ENCODE measurements around the gene ZNF23. TPM values are rescaled to one million over a fixed set of nuclear protein-coding genes. Genes with fewer than 3 reads are reported as not detected.

The ZNF23 gene
- total RNA-seq, 4 donors from 2014 or later, result 5.9 to 13.8 (median 9.5) TPM

DNA sequence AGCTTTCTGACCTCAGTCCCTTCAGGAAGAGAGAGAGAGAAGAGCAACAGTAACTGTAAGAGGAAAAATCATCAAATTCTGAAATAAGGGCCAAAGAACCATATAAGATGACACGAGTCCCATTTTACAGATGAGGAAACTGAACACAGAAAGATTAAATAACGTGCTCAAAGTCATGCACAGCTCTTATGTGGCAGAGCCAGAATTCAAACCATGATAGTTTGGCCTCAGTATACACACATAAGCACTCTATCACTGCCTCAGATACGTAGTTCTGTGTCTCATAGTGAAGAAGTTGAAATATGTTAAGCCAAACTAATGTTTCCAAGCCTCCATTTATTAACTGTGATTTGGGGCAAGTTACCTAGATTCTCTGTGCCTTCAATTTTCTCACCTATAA lies 29.0 kb upstream of the ZNF23 start:
- H3K4me1 ChIP-seq, result no peaks in the 10 kb centered on the region
- no peak overlapping the region for H3K27ac ChIP-seq
- no peaks in the 10 kb centered on the region for H3K27me3 ChIP-seq
- no peak for TF ChIP-seq POLR2A (IDR thresholded peaks at IDR 0.05)
- TF ChIP-seq, protein P1, sequence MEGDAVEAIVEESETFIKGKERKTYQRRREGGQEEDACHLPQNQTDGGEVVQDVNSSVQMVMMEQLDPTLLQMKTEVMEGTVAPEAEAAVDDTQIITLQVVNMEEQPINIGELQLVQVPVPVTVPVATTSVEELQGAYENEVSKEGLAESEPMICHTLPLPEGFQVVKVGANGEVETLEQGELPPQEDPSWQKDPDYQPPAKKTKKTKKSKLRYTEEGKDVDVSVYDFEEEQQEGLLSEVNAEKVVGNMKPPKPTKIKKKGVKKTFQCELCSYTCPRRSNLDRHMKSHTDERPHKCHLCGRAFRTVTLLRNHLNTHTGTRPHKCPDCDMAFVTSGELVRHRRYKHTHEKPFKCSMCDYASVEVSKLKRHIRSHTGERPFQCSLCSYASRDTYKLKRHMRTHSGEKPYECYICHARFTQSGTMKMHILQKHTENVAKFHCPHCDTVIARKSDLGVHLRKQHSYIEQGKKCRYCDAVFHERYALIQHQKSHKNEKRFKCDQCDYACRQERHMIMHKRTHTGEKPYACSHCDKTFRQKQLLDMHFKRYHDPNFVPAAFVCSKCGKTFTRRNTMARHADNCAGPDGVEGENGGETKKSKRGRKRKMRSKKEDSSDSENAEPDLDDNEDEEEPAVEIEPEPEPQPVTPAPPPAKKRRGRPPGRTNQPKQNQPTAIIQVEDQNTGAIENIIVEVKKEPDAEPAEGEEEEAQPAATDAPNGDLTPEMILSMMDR (IDR thresholded peaks at IDR 0.05), result no peak
- H3K4me3 ChIP-seq (replicated peaks in 1 of 3), result no peak overlapping the region
- no peaks in the 10 kb centered on the region for H3K9me3 ChIP-seq
- 65 to 73% methylated on average over 3 of the region's 3 CpGs for WGBS, 2 donors
- intact Hi-C loops (cut with DNase I), result loop anchor here (5.0 kb wide), 1 partner anchor 39 kb away; no protein-coding TSS in a partner anchor
- DNase-seq, result no peak
- H3K36me3 ChIP-seq, result no peaks in the 10 kb centered on the region

DNA sequence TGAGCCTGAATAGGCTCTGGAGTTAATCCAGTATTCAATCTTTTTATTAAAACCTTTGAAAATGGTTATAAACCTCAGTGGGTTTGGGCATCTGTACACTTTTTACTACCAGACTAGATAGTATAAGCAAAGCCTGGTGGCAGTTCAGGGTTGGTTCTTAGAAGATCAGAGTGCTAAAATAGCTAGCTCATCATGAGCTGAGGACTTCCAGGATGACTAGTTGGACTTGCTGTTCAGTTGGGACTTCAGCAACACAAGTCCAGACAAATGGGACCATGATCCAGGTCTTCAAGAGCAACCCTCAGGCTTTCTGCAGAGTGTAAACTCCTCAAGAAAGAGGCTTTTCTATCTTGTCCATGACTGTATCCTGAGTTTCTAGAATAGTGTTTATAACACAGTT lies 28.3 kb upstream of the ZNF23 start:
- Histone ChIP-seq H3K27ac (no peak overlapping the region), H3K27me3 (no peaks in the 10 kb centered on the region), H3K4me3 (replicated peaks in 1 of 3) (no peak overlapping the region), H3K4me1 (no peaks in the 10 kb centered on the region), H3K36me3 (no peaks in the 10 kb centered on the region), H3K9me3 (no peaks in the 10 kb centered on the region)
- DNase-seq, result no peak
- intact Hi-C loops (cut with DNase I), result loop anchor here (5.0 kb wide), 1 partner anchor 38 kb away; no protein-coding TSS in a partner anchor
- TF ChIP-seq, protein P1 (IDR thresholded peaks at IDR 0.05), result no peak
- no peak for TF ChIP-seq POLR2A (IDR thresholded peaks at IDR 0.05)

DNA sequence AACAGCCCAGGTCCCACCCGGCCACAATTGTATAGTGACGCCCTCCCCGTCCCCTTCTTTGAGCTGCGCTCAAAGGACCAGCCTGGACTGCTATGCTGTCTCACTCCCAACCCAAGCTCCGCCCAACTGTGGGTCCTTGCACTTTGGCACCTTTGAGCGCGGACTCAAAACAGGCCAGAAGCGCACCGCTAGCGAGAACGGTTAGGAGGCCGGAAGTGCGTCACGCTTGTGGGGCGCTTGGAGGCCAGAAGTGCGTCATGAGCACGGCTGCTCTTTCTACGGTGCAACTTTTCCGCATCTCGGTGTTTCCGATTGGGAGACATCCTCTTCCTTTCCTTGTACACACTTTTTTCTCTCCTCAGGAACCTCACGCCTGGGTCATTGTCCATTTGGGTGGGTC lies 27.1 kb upstream of the ZNF23 start, which contains the start of gene ZNF19:
ZNF19 (minus strand) TSS at position 203 of the 400 bp plus-strand sequence. CDS start 7,210 bp downstream, outside the sequence.
- no peak for DNase-seq
- Histone ChIP-seq H3K4me1 (peaks cover 0 to 4% of the 10 kb centered on the region in 2 donors), H3K27ac (no peak within 1 kb of the TSS), H3K27me3 (no peaks in the 10 kb centered on the region), H3K36me3 (no peaks in the 10 kb centered on the region), H3K9me3 (no peaks in the 10 kb centered on the region), H3K4me3 (replicated peaks in 1 of 3) (no peak within 1 kb of the TSS)
- intact Hi-C loops (cut with DNase I), result no loop called here
- no peak for TF ChIP-seq POLR2A (IDR thresholded peaks at IDR 0.05)
- TF ChIP-seq, protein P1 (IDR thresholded peaks at IDR 0.05), result no peak
- WGBS, 2 donors, result 92 to 94% methylated on average over 22 of the region's 22 CpGs

DNA sequence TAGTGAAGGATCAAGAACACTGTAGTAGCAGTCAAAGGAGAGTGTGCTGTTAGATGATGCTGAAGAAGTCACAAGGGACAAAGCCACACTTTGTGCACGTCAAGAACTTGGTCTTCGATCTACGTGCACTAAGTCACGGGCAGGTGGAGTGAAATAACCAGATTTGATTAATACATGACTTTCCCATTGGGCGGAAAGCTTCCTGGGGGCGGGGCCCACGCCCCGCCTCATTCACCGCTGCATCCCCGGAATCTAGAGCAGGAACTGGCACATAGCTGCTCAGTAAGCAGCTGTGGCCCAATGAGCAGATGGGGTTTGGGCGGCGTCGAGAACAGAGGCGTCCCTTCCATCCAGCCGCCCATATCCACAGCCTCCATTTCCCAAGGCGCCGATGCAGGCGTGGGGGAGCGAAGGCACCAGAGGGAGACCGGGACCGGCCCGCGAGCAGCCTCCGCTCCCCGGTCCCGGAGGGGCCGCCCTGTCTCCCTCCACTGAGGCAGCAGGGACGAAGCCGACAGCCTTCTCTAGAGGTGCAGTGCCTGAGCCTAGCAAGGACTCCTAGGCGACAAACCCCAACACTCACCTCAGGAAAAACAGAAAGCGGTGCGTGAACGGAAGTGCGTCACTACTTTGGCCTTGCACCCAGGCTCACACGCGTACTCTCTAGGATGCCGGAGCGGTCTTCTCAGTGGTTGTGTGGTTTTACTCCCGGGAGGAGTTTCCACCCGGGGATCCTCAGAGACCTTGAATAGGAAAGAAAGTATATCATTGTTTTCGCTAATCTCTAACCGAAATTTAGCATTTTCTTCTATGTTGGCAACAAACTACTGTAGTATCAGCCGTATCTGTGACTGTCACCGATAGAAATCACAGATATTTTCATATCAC lies 22.2 kb upstream of the ZNF23 start:
- H3K27ac ChIP-seq, result peak overlapping the region; percentile 67 to 93 (median 90)
- no peaks in the 10 kb centered on the region for H3K9me3 ChIP-seq
- peak; percentile 86 to 88 for DNase-seq
- peaks cover 0 to 11% of the 10 kb centered on the region in 2 donors for H3K4me1 ChIP-seq
- peak in 1 of 2 donors; percentile 51 for TF ChIP-seq POLR2A (IDR thresholded peaks at IDR 0.05)
- TF ChIP-seq, protein P1 (IDR thresholded peaks at IDR 0.05), result no peak
- no peaks in the 10 kb centered on the region for H3K27me3 ChIP-seq
- intact Hi-C loops (cut with DNase I), result no loop called here
- peak overlapping the region; percentile 38 to 81 (median 49) for H3K4me3 ChIP-seq (replicated peaks in 1 of 3)
- no peaks in the 10 kb centered on the region for H3K36me3 ChIP-seq
- 1% methylated on average over 25 to 43 of the region's 44 CpGs for WGBS, 2 donors

DNA sequence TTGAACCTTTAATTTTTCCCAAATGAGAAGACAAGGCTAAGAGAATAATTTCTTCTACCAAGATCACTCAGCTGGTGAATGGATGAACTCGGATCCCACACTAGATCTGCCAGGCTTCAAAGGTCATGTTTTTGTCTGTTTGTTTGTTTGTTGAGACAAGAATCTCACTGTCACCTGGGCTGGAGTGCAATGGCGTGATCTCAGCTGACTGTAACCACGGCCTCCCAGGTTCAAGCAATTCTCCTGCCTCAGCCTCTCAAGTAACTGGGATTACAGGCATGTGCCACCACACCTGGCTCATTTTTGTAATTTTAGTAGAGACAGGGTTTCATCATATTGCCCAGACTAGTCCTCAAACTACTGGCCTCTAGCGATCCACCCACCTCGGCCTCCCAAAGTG lies 20.5 kb upstream of the ZNF23 start:
- H3K4me1 ChIP-seq, result peaks cover 0 to 11% of the 10 kb centered on the region in 2 donors
- no peaks in the 10 kb centered on the region for H3K9me3 ChIP-seq
- H3K36me3 ChIP-seq, result peaks cover 6 to 7% of the 10 kb centered on the region in 2 donors
- H3K27me3 ChIP-seq, result no peaks in the 10 kb centered on the region
- DNase-seq, result no peak
- intact Hi-C loops (cut with DNase I), result no loop called here
- H3K4me3 ChIP-seq (replicated peaks in 1 of 3), result no peak overlapping the region
- 92% methylated on average over 5 of the region's 5 CpGs for WGBS, 2 donors
- H3K27ac ChIP-seq, result no peak overlapping the region
- TF ChIP-seq POLR2A (IDR thresholded peaks at IDR 0.05), result no peak
- TF ChIP-seq, protein P1 (IDR thresholded peaks at IDR 0.05), result no peak

Measured in thyroid gland (tissue), 4 donors.